Endothelial cell of umbilical vein (primary cell): ENCODE results near the gene ALK. TPM values are rescaled to one million over a fixed set of nuclear protein-coding genes. Genes with fewer than 3 reads are reported as not detected.

Source experiments
- BruUV-seq: library from RNA; stranded (reverse); fragments of 400-500 nt; replicated peaks from 2 replicates; lab custom pipeline; 2021; lab: Mats Ljungman, UMichigan
- CTCF ChIA-PET: fragments of 300-600, 350-600 bp; sonication (Branson Sonifier 250); formaldehyde crosslinking; loops from one replicate; lab custom pipeline; 2021; ENCODE audit warnings: antibody characterized with exemption, inconsistent platforms; lab: Charles Lee
- POLR2A ChIA-PET: fragments of 300-600, 350-600 bp; sonication (Branson Sonifier 250); formaldehyde crosslinking; loops from one replicate; lab custom pipeline; 2021; ENCODE audit warnings: antibody characterized with exemption, inconsistent platforms; lab: Charles Lee
- DNase-seq: peaks from one replicate; pipeline ENCODE4 v3.0.0-alpha.2; 2011; ENCODE audit warnings: low read depth, low spot score
- FAIRE-seq: peaks from 2 replicates; lab custom pipeline; 2011; peaks lifted over from hg19 to GRCh38; lab: Jason Lieb, UNC
- H2AFZ ChIP-seq: 2 replicates; pipeline ENCODE4 v1.6.0; 2012; ENCODE audit warnings: low read depth, low read length, control low read depth, inconsistent platforms
- H3K27ac ChIP-seq: 2 replicates; pipeline ENCODE4 v1.5.1; 2011; ENCODE audit warnings: low read depth, mild to moderate bottlenecking, control low read depth, low read length, moderate library complexity; ENCODE audit not compliant: insufficient read depth
- H3K27me3 ChIP-seq, 2 experiments: 2 replicates each; pipeline versions ENCODE4 v1.6.0 to v1.6.1; 2011; ENCODE audit warnings: low read length in 2 of 2, mixed read lengths in 1 of 2; ENCODE audit not compliant: control insufficient read depth in 2 of 2, insufficient read depth in 2 of 2
- H3K36me3 ChIP-seq, 2 experiments: 2 replicates in 1 of 2; 3 replicates in 1 of 2; pipeline ENCODE4 v1.5.1; 2011; ENCODE audit warnings: low read length in 2 of 2, mild to moderate bottlenecking in 1 of 2, moderate library complexity in 1 of 2; ENCODE audit not compliant: control insufficient read depth in 2 of 2, insufficient read depth in 2 of 2; ENCODE audit errors: extremely low read depth in 1 of 2
- H3K4me1 ChIP-seq: 3 replicates; pipeline ENCODE4 v1.5.1; 2011; ENCODE audit warnings: mild to moderate bottlenecking, low read length; ENCODE audit not compliant: control insufficient read depth, insufficient read depth; ENCODE audit errors: extremely low read depth
- H3K4me2 ChIP-seq: 2 replicates; pipeline ENCODE4 v1.6.1; 2011; ENCODE audit warnings: low read length, control low read depth, mixed read lengths; ENCODE audit not compliant: insufficient read depth
- H3K4me3 ChIP-seq, 3 experiments: fragments of 200-600 bp in 1 of 3; sonication (generic), shearing (Covaris generic) in 1 of 3; replicated peaks in 1 of 3; 2 replicates each; pipeline ENCODE4 v1.5.1; 2011 to 2016; ENCODE audit warnings: control low read depth in 3 of 3, low read length in 3 of 3, mild to moderate bottlenecking in 2 of 3, inconsistent platforms in 1 of 3, low read depth in 1 of 3, moderate library complexity in 1 of 3; ENCODE audit not compliant: insufficient read depth in 1 of 3
- H3K79me2 ChIP-seq: 2 replicates; pipeline ENCODE4 v1.6.0; 2012; ENCODE audit warnings: low read length, inconsistent platforms; ENCODE audit not compliant: control insufficient read depth, insufficient read depth
- H3K9ac ChIP-seq: replicated peaks from 2 replicates; pipeline ENCODE3; 2011; ENCODE audit warnings: low read length, control low read depth; ENCODE audit not compliant: insufficient read depth; ENCODE audit errors: extremely low read depth
- H3K9me1 ChIP-seq: replicated peaks from 3 replicates; pipeline ENCODE4 v1.6.0; 2011; ENCODE audit warnings: mild to moderate bottlenecking, low read length; ENCODE audit not compliant: control insufficient read depth, insufficient read depth; ENCODE audit errors: extremely low read depth
- H3K9me3 ChIP-seq: replicated peaks from 2 replicates; pipeline ENCODE4 v1.5.1; 2012; ENCODE audit warnings: low read length, inconsistent platforms; ENCODE audit not compliant: control insufficient read depth, insufficient read depth
- H4K20me1 ChIP-seq: replicated peaks from 2 replicates; pipeline ENCODE3; 2011; ENCODE audit warnings: mild to moderate bottlenecking, low read length; ENCODE audit not compliant: control insufficient read depth, insufficient read depth; ENCODE audit errors: extremely low read depth
- EZH2 ChIP-seq: IDR thresholded peaks from 2 replicates; pipeline ENCODE4 v1.6.1; 2012; ENCODE audit warnings: borderline replicate concordance, low read depth, mild to moderate bottlenecking, moderate library complexity, low read length, inconsistent platforms; ENCODE audit not compliant: severe bottlenecking
- FOS ChIP-seq: IDR thresholded peaks from 2 replicates; pipeline ENCODE4 v1.6.1; 2011; ENCODE audit warnings: mild to moderate bottlenecking, low read length, moderate library complexity, borderline replicate concordance; ENCODE audit not compliant: insufficient read depth
- GATA2 ChIP-seq: IDR thresholded peaks from 2 replicates; pipeline ENCODE4 v1.7.0; 2011; ENCODE audit warnings: low read depth, mild to moderate bottlenecking, moderate library complexity, mixed read lengths, low read length; ENCODE audit not compliant: insufficient read length, insufficient read depth
- JUN ChIP-seq: IDR thresholded peaks from 2 replicates; pipeline ENCODE4 v1.6.1; 2011; ENCODE audit warnings: borderline replicate concordance, low read depth; ENCODE audit not compliant: insufficient read length, insufficient read depth
- MYC ChIP-seq: IDR thresholded peaks from one replicate; pipeline ENCODE4 v1.6.1; 2011; ENCODE audit warnings: mild to moderate bottlenecking, low read depth, low read length
- POLR2A ChIP-seq: IDR thresholded peaks from 2 replicates; pipeline ENCODE4 v1.6.1; 2012; ENCODE audit warnings: low read depth, mild to moderate bottlenecking, control low read depth, low read length
- POLR2AphosphoS5 ChIP-seq: IDR thresholded peaks from 2 replicates; pipeline ENCODE4 v1.6.1; 2012; ENCODE audit warnings: low read depth, mild to moderate bottlenecking, control low read depth, low read length, moderate library complexity; ENCODE audit not compliant: insufficient read depth
- dilution Hi-C: fragments of 300-500 bp; cut with MboI; formaldehyde crosslinking; loops from one replicate; pipeline ENCODE4 v1.15.0; 2019; ENCODE audit warnings: low sequenced_read_pairs; ENCODE audit not compliant: extremely low pct_ligation_motif_present
- intact Hi-C: fragments of 100-400 bp; cut with micrococcal nuclease; formaldehyde crosslinking; loops from one replicate; pipeline ENCODE4 v1.10.0; 2022
- polyA plus RNA-seq, 4 experiments: library from polyadenylated mRNA; depleted of rRNA in 3 of 4; stranded (reverse) in 3 of 4; unstranded in 1 of 4; fragments of >200 nt; gene quantifications; 2 replicates each; pipeline versions ENCODE4 v1.2.1 to v1.2.3, GENCODE V29; 2011 to 2012; ENCODE audit warnings: missing spikeins in 1 of 4
- total RNA-seq: library from RNA; stranded (reverse); gene quantifications from 2 replicates; pipeline ENCODE4 v1.2.3, GENCODE V29; 2021
- TF ChIP-seq, protein P1 (sequence below): IDR thresholded peaks from 2 replicates; pipeline ENCODE4 v1.6.1; 2011; ENCODE audit not compliant: insufficient read depth, insufficient read length
- TF ChIP-seq, protein P2 (sequence below), 2 donors: IDR thresholded peaks; 1 replicate in 1 of 2; 2 replicates in 1 of 2; pipeline ENCODE4 v1.5.1; 2011; ENCODE audit warnings: low read length in 2 of 2, mild to moderate bottlenecking in 2 of 2, moderate library complexity in 2 of 2, control low read depth in 1 of 2, inconsistent platforms in 1 of 2, low read depth in 1 of 2; ENCODE audit not compliant: insufficient read depth in 1 of 2; ENCODE audit errors: extremely low read depth in 1 of 2

ALK gene
- total and polyA plus RNA-seq, 2 donors (not counting 3 experiments of a cell fraction or from before 2014, with no cell fraction given): not detected

DNA sequence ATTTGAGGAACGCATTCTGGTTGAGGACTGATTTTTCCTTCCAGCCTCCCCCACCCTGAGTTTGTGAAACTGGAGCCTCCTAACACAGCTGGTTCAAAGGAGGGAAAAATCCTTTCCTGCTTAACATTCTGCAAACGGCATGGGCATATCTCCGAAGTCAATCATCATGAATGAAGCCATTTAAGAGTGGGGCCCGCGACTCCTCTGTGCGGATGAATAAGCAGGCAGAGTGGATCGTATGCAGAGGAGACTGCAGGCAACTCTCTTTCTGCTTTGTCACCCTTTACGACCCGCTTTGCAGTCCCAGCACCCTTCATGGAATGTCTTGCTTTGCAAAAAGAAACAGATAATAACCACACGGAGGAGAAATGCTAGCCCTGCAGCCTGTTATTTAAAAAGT lies 500.9 kb downstream of the ALK start:
- Histone ChIP-seq H3K27ac (no peak overlapping the region), H3K79me2 (no peaks in the 10 kb centered on the region), H3K9me3 (no peaks in the 10 kb centered on the region), H3K9me1 (no peaks in the 10 kb centered on the region), H3K36me3 (no peaks in the 10 kb centered on the region), H4K20me1 (no peaks in the 10 kb centered on the region), H3K4me2 (no peak overlapping the region), H2AFZ (no peak overlapping the region), H3K4me1 (no peaks in the 10 kb centered on the region), H3K9ac (no peak overlapping the region), H3K27me3 (no peaks in the 10 kb centered on the region), H3K4me3 (no peak overlapping the region)
- DNase-seq (no peak), FAIRE-seq (no peak)
- ChIA-PET CTCF (no interaction called here), POLR2A (no interaction called here)
- no TSS peak for BruUV-seq
- TF ChIP-seq POLR2AphosphoS5: no peak
- TF ChIP-seq POLR2A: no peak
- TF ChIP-seq, protein P1, sequence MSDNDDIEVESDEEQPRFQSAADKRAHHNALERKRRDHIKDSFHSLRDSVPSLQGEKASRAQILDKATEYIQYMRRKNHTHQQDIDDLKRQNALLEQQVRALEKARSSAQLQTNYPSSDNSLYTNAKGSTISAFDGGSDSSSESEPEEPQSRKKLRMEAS: no peak
- TF ChIP-seq MYC: no peak
- TF ChIP-seq, protein P2, sequence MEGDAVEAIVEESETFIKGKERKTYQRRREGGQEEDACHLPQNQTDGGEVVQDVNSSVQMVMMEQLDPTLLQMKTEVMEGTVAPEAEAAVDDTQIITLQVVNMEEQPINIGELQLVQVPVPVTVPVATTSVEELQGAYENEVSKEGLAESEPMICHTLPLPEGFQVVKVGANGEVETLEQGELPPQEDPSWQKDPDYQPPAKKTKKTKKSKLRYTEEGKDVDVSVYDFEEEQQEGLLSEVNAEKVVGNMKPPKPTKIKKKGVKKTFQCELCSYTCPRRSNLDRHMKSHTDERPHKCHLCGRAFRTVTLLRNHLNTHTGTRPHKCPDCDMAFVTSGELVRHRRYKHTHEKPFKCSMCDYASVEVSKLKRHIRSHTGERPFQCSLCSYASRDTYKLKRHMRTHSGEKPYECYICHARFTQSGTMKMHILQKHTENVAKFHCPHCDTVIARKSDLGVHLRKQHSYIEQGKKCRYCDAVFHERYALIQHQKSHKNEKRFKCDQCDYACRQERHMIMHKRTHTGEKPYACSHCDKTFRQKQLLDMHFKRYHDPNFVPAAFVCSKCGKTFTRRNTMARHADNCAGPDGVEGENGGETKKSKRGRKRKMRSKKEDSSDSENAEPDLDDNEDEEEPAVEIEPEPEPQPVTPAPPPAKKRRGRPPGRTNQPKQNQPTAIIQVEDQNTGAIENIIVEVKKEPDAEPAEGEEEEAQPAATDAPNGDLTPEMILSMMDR (IDR thresholded peaks at IDR 0.05; ENCODE audit: extremely low read depth in 1 of 2, insufficient read depth in 1 of 2, low read depth in 1 of 2, low read length in 2 of 2): no peak
- no peak for TF ChIP-seq EZH2
- TF ChIP-seq GATA2: no peak
- TF ChIP-seq FOS: no peak
- no peak for TF ChIP-seq JUN
- dilution Hi-C loops: no loop called here
- intact Hi-C loops: no loop called here
